Measurements from ENCODE around the gene MYL9. TPM values are rescaled to one million over a fixed set of nuclear protein-coding genes. Genes with fewer than 3 reads are reported as not detected.

Gene MYL9
- total RNA-seq, 4 donors from 2014 or later, result 34.2 to 99.0 (median 58.2) TPM

DNA sequence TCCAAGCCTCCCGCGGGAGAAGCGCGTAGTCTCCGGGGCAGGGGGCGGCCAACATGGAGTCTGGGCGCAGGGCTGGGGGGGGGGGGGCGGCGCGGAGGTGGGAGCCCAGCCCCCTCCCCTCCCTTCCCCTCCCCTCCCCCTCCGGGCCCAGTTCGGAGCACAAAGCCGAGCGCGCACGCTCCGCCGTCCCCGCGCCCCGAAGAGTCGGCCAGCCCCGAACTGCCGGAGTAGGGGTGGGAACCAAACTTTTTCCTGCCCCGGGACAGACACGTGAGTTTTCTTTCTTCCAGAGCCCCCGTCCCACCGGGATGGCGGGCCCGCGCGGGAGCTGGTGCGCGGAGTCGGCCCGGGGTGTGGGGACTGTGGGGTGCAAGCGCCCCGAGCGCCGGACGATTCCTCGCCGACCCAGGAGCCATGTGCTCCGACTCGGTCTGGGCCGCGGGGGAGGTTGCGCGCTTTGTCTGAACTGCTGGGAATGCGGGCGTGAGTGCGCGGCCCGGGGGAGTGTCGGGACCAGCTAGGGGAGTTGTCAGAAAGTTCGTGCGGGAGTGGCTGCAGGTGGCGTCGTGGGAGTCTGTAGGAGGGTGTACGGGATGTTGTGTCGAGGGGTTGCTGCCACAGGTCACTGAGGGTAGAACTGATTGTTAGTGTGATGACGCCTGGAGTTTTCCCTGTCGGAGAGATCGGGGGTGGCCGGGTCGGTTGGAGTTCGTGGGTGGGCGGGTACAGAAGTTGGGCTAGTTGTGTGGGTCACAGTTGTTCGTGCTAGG is 33.2 kb downstream of the MYL9 start:
- no peaks in the 10 kb centered on the region for H3K27me3 ChIP-seq
- H3K9me3 ChIP-seq, result peaks cover 0 to 4% (median 0%) of the 10 kb centered on the region in 4 donors
- peaks cover 0 to 30% (median 5%) of the 10 kb centered on the region in 4 donors for H3K4me1 ChIP-seq
- H3K36me3 ChIP-seq, result peaks cover 0 to 10% (median 0%) of the 10 kb centered on the region in 3 donors
- peak; percentile 65 to 73 (median 69) for DNase-seq
- peak overlapping the region; percentile 88 to 99 (median 96) for H3K27ac ChIP-seq
- TF ChIP-seq, protein P1, sequence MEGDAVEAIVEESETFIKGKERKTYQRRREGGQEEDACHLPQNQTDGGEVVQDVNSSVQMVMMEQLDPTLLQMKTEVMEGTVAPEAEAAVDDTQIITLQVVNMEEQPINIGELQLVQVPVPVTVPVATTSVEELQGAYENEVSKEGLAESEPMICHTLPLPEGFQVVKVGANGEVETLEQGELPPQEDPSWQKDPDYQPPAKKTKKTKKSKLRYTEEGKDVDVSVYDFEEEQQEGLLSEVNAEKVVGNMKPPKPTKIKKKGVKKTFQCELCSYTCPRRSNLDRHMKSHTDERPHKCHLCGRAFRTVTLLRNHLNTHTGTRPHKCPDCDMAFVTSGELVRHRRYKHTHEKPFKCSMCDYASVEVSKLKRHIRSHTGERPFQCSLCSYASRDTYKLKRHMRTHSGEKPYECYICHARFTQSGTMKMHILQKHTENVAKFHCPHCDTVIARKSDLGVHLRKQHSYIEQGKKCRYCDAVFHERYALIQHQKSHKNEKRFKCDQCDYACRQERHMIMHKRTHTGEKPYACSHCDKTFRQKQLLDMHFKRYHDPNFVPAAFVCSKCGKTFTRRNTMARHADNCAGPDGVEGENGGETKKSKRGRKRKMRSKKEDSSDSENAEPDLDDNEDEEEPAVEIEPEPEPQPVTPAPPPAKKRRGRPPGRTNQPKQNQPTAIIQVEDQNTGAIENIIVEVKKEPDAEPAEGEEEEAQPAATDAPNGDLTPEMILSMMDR (IDR thresholded peaks at IDR 0.05), result no peak
- TF ChIP-seq POLR2A (IDR thresholded peaks at IDR 0.05), result no peak
- peak overlapping the region; percentile 65 to 94 (median 88) for H3K4me3 ChIP-seq

DNA sequence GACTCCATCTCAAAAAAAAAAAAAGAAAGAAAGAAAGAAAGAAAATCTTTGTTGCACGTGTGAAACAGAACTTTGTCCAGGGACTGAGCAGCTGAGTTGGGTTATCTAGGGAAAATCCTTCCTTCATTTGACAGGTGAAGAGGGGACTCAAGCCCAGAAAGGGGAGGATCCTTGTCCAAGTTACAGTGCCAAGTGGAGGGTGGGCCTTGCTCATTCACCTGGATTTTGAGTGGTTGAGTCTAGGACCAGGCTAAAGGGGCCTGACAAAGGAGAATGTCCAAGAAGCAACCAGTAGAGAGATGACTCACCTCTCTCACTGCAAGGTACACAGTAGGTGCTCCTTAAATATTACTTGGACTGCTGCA is 34.7 kb downstream of the MYL9 start:
- Histone ChIP-seq H3K27ac (no peak overlapping the region), H3K4me3 (no peak overlapping the region), H3K36me3 (peaks cover 0 to 18% (median 0%) of the 10 kb centered on the region in 3 donors), H3K27me3 (no peaks in the 10 kb centered on the region), H3K9me3 (peaks cover 0 to 4% (median 0%) of the 10 kb centered on the region in 4 donors), H3K4me1 (peaks cover 0 to 30% (median 5%) of the 10 kb centered on the region in 4 donors)
- DNase-seq, result no peak
- TF ChIP-seq, protein P1 (IDR thresholded peaks at IDR 0.05), result no peak
- TF ChIP-seq POLR2A (IDR thresholded peaks at IDR 0.05), result no peak

DNA sequence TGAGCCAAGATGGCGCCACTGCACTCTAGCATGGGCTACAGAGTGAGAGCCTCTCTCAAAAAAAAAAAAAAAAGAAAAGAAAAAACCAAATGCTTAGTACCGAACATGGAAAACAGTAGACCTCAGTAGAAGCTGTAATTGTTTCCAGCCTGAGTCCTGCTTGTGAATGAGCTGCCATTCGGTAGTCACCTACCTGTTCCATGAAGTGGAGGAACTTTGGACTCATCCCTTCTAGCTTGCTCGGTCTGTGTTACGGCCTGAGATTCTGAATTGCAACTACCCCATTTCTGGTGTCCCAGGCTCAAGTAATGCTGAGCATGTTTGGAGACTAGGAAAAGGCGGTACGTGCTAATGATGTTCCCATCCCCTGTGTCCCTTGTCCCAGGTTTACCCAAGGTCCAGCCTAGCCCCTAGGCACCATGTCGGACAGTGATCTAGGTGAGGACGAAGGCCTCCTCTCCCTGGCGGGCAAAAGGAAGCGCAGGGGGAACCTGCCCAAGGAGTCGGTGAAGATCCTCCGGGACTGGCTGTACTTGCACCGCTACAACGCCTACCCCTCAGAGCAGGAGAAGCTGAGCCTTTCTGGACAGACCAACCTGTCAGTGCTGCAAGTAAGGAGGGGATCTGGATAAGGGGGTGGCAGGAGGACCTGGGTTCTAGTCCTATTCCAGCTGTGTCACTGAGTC is 37.2 kb downstream of the MYL9 start:
- no peak overlapping the region for H3K4me3 ChIP-seq
- TF ChIP-seq POLR2A (IDR thresholded peaks at IDR 0.05), result no peak
- TF ChIP-seq, protein P1 (IDR thresholded peaks at IDR 0.05), result no peak
- no peak for DNase-seq
- H3K4me1 ChIP-seq, result peaks cover 0 to 22% (median 5%) of the 10 kb centered on the region in 4 donors
- H3K27me3 ChIP-seq, result no peaks in the 10 kb centered on the region
- no peak overlapping the region for H3K27ac ChIP-seq
- H3K36me3 ChIP-seq, result peaks cover 0 to 25% (median 0%) of the 10 kb centered on the region in 3 donors
- H3K9me3 ChIP-seq, result peaks cover 0 to 2% (median 0%) of the 10 kb centered on the region in 4 donors

DNA sequence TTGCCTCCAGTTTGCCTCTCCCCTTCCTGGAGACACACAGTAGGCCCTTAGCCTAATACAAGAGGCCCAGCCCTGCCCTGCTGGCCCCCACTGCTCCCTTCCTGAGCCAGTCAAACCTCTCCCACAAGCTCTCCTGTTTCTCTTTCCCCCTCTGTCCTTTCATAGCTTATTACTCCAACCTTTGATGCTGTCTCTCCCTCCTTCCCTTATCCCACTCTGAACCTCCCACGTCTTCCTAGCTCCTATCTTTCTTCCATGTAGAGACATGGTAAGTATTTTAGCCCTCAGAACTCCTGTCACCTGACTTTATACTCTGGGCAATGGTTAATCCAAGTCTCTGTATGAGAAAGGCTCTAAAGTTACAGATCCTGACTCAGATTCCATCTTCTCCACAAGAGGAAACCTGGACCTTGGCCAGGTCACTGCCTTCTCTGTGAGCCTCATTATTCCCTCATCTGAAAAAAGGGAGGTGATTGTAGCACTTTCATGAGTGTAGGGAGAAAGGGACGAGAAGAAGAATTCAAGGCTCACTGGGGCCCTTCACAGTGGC is 38.8 kb downstream of the MYL9 start:
- no peaks in the 10 kb centered on the region for H3K9me3 ChIP-seq
- no peak overlapping the region for H3K27ac ChIP-seq
- TF ChIP-seq POLR2A (IDR thresholded peaks at IDR 0.05), result no peak
- TF ChIP-seq, protein P1 (IDR thresholded peaks at IDR 0.05), result no peak
- no peak overlapping the region for H3K4me3 ChIP-seq
- H3K4me1 ChIP-seq, result peaks cover 0 to 13% (median 2%) of the 10 kb centered on the region in 4 donors
- no peak for DNase-seq
- no peaks in the 10 kb centered on the region for H3K27me3 ChIP-seq
- H3K36me3 ChIP-seq, result peaks cover 0 to 28% (median 0%) of the 10 kb centered on the region in 3 donors

DNA sequence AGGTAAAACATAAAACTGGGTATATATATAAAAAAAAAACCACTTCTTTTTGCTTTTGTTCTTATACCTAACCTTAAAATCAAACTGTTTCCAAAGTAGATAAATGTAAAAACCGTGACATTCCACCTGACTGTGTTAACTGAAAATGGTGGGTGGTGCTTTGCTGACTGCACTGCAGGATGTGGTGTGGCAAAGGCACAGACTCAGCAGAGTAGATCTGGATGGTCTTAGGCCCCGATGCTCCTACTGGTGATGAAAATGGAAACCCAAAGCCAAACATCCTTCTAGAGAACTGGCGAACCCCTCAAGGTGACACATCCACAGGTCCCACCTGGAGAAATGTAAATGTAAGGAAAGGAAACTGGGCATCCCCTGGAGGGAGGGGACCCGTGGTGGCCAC is 41.0 kb downstream of the MYL9 start:
- Histone ChIP-seq H3K4me1 (no peaks in the 10 kb centered on the region), H3K27me3 (no peaks in the 10 kb centered on the region), H3K27ac (no peak overlapping the region), H3K36me3 (peaks cover 0 to 28% (median 0%) of the 10 kb centered on the region in 3 donors), H3K9me3 (no peaks in the 10 kb centered on the region), H3K4me3 (no peak overlapping the region)
- TF ChIP-seq POLR2A (IDR thresholded peaks at IDR 0.05), result no peak
- TF ChIP-seq, protein P1 (IDR thresholded peaks at IDR 0.05), result no peak
- no peak for DNase-seq

Data from Peyer's patch (tissue), 4 donors.